ENCODE results near the gene UNC119. TPM values are rescaled to one million over a fixed set of nuclear protein-coding genes. Genes with fewer than 3 reads are reported as not detected.
"Not testable (repeated sequence)": the region's sequence is repeated elsewhere in the genome, so short reads cannot be mapped to it uniquely, and the experiment has no call there.

Gene UNC119
- total RNA-seq, 2 experiments from 2014 or later: 27.8 to 35.8 TPM

DNA sequence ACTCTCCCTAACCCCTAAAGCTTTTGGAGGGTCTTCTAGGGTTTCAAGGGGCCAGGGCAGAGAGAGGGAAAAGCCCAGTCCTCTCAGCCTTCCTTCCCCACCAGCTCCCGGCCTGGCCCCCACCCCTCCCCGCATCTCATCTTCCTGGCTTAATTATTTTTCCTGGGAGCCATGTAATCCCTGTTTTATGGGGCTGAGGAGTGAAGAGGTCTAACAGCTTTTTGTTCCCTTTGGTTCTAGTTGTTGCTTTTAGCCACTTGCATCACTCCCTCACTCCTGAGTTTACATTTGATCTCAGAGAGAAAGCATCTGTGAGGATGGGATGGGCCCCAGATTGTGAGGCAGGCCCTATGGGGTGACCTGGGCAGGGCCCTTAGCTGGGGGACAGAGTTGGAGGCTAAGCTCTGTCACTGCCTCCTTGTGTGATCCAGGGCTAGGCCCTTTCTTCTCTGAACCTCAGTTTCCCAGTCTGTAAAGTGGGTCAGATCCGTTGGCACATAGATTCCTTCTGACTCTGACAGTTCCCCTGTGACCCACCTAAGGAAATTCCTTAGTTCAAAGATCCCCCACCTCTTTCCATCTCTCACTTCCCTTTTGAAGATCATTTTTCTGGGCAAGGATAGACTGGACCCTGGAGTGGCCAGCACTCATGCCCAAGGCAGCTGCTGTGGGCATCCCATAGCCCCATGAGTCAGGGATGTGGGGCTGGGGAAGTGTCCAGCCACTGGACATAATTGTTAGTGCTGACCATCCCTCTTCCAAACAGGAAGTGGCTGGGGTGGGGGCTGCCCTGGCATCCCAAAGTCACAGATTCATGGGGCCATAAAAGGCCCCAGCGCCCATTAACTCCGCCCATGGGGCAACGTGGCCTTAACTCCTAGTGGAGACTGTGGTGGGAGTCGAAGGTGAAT is 20.1 kb downstream of the UNC119 start:
- POLR2A ChIA-PET: no interaction called here
- CTCF ChIA-PET: interaction anchor here (1.1 kb wide), 1 partner anchor 17 kb away, joined by 3 read pairs; no protein-coding TSS in a partner anchor

DNA sequence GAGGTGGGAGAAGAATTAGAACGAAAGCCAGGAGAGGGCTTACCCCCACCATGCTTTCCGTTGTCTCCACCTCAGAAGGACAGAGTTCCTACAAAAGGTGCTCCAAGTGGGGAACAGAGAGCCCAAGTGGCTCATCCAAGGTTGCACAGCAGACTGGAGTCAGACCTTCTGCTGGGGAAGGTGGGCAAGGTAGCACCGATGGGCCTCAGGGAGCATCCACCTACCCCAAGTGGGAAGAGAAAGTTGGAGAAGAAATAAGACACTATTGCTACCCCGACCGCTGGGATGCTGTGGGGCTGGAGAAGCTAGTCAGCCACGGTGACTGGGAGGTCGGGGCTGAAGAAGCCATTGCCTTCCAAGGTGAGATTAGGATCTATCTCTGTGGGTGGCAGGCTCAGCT is 21.5 kb downstream of the UNC119 start:
- ChIA-PET POLR2A (no interaction called here), CTCF (interaction anchor here (1.1 kb wide), 1 partner anchor 19 kb away, joined by 3 read pairs; no protein-coding TSS in a partner anchor)

DNA sequence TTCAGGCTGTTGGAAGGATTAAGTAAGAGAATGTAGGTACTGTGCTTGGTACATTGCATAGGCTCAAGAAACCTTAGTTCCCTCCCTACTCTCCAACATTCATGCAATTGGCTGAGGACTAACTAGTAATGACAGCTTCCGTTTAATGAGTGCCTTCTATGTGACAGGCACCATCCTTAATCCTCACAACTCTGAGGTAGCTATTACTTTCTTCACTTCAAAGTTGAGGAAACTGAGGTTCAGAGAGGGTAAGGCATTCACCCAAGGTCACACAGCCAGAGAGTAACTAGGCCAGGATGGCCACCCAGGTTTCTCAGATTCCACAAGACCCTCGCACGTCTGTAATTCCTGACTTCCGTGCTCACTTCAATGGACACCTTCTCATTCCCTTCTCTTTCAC is 22.2 kb downstream of the UNC119 start:
- CTCF ChIA-PET: interaction anchor here (0.7 kb wide), 1 partner anchor 10 kb away, joined by 3 read pairs; no protein-coding TSS in a partner anchor
- POLR2A ChIA-PET: no interaction called here

DNA sequence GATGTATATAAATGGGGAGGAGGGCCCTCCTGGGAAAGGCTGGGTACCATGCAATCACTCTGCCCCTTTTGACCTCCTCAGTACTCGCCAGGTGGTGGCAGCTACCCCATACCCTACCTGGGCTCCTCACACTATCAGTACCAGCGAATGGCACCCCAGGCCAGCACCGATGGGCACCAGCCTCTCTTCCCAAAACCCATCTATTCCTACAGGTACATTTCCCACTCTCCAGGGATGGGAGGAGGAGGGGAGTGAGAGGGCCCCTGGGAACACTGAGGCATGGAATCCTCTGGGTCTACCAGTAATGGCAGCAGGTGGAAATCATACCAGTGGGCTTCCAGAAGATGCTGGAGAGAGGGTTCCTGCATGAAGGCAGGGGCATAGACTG is 23.4 kb downstream of the UNC119 start:
- ChIA-PET CTCF (no interaction called here), POLR2A (no interaction called here)

DNA sequence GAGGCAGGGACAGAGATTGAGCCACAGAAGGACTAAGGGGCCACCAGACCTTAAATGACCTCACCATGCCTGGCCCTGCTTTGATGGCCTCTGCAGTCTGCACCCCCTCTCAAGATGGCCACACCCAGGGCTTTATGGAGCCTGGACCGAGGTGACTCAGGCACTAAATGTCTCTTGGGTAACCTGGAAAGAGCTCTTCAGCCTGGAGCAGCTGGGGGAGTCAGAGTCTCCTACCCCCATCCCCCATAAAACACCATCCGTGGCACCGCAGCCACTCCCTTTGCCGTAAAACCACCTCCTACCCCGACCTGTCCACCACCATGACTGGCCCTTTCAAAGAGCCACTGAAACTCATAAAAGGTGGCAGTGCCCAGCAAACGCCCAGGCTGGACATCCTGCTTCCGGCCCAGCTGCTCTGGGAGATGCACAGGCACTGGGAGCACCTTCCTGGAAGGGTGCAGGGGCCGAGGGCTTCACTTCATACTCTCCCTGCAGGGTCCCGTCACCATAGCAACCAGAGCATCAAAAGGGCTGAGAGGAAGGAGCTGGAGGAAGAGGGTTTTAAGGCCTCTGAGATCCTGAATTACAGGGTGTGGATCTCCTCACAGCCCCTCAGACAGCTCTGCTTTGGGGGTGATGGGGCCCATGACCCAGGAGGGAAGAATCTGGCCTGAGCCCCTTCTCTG is 24.0 kb downstream of the UNC119 start:
- ChIA-PET CTCF (no interaction called here), POLR2A (no interaction called here)

DNA sequence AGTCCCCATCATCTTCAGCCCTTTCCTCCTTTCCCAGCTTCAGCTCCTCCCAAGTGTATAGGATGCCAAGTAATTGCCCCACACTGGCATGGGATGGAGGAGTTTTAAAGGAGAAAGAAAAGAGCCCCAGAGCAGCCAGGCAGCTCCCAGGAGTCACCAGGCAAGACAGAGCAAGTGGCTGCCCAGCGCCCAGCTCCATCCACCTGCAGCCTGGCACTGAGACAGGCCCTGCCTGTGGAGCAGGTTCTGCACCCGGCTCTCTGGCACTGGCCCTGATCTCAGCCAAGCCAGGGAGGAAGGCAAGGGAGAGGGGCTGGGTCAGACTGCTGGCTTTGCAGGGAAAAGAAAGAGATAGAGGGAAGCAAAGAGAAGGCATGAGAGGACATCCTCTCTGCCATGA is 24.6 kb downstream of the UNC119 start:
- ChIA-PET CTCF (no interaction called here), POLR2A (no interaction called here)

DNA sequence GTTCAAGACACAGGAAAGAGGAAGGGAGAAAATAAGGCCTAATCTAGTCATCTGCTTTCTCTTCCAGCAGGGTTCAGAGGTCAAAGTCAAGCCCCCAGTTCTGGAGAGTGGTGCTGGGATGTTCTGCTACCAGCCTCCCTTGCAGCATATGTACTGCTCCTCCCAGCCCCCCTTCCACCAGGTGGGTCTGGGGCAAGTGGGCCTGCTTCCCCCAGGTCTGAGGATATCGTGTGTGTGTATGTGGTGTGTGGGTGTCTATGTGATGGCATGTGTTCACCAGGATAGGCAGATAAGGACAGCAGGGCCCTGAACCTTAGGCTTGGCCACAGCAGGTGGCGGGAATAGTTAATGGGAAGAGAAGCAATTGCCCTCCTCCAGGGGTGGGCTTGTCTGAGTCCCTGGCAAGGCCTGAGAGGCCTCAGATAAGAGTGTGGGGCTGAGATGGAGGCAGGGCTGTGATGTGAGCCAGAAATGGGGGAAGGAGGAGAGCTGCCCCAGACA is 25.2 kb downstream of the UNC119 start:
- CTCF ChIA-PET: interaction anchor here (0.7 kb wide), 1 partner anchor 18 kb away, joined by 3 read pairs; no protein-coding TSS in a partner anchor
- POLR2A ChIA-PET: no interaction called here

DNA sequence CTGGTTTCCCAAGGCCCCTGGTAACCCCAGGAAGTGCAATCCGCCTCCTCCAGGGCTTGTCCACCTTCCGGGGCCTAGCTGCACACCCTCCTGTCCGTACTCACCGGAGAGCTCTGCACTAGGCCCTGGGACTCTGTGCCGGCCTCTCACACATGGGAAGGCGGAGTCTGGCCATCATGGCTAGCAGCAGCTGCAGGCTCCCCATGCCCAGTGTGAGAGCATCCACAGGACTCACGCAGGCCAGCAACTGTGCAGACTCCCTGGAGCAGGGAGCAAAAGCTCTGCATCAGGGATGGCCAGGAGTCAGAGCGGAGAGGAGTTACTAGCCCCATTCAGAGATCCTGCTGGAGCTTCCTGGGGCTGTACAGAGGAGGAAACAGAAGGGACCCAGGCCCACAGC is 26.0 kb downstream of the UNC119 start:
- POLR2A ChIA-PET: no interaction called here

DNA sequence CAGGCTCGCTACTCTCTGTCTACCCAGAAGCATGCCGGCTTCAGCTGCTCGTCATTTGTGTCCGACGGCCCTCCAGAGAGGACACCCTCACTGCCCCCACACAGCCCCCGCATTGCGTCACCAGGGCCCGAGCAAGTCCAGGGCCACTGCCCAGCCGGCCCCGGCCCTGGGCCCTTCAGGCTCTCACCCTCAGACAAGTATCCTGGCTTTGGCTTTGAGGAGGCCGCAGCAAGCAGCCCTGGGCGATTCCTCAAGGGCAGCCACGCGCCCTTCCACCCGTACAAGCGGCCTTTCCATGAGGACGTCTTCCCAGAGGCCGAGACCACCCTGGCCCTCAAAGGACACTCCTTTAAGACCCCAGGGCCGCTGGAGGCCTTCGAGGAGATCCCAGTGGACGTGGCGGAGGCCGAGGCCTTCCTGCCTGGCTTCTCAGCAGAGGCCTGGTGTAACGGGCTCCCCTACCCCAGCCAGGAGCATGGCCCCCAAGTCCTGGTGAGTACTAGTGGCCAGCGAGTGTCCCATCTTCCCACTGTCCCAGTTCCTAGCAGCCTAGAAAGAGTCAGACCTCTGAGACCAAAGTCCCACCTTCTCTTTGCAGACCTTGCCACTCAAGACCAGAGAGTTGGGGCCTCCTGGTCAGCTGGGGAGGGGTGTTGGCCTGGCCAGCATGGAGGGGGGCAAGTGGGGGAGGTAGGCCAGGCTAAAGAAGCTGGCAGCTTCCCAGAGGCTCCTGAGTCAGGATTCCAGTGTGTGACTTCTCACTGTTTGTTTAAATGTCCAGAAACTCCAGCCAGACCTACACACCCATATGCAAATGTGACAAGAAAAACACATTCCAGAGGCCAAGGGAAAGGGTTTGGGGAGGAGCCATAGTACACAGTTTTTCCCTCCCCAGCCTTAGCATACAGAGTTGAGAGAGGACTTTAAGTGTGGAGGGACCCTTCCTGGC is 27.7 kb downstream of the UNC119 start:
- POLR2A ChIA-PET: no interaction called here

More for the DNA sequence above, 26.0 kb downstream of the UNC119 start:
- CTCF ChIA-PET: no interaction called here

DNA sequence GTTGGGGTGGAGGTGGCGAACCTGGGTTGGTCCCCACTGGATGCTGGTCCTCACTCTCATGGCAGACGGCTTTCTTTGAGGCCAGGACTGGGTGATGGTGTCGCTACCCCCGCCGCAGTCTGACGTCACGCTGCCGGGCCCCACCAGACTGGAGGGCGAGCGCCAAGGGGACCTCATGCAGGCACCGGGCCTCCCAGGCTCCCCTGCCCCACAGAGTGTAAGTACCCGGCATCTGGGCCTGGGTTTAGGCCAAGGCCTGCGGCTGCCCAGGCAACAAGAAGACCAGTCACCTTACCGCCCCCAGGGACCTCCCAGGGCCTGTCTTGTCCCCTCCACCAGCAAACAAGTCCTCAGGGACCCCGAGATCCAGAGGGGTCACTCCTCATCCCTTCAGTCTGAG is 28.5 kb downstream of the UNC119 start:
- CTCF ChIA-PET: no interaction called here
- POLR2A ChIA-PET: no interaction called here

More for the DNA sequence above, 27.7 kb downstream of the UNC119 start:
- CTCF ChIA-PET: no interaction called here

DNA sequence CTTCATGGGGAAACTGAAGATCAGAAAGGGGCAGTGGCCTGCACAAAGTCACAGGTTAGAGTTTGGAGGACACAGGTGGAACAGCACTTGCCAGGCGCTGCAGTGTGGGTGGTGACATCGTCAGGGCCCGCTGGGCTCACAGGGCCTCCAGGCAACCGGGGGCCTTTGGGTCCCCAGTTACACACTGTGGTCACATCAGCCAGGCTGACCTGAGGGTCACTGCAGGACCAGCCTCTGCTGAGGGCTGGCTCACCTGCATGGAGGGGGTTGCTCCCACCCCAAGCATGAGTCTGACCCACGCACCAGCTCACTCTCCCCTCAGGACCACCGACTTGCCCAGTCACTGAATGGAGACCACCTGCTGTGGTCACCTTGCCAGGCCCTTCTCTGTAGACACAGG is 29.2 kb downstream of the UNC119 start:
- CTCF ChIA-PET: no interaction called here
- POLR2A ChIA-PET: no interaction called here

DNA sequence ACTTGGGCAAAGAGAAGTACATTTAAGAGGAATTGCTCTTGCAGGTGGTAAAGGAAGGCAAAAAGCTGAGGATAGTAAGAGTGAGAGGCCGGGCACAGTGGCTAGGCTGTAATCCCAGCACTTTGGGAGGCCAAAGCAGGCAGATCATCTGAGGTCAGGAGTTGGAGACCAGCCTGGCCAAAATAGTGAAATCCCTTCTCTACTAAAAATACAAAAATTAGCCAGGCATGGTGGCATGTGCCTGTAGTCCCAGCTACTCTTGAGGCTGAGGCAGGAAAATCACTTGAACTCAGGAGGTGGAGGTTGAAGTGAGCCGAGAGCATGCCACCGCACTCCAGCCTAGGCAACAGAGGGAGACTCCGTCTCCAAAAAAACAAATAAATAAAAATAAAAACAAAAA is 30.1 kb downstream of the UNC119 start:
- POLR2A ChIA-PET, CTCF ChIA-PET: not testable (repeated sequence)

DNA sequence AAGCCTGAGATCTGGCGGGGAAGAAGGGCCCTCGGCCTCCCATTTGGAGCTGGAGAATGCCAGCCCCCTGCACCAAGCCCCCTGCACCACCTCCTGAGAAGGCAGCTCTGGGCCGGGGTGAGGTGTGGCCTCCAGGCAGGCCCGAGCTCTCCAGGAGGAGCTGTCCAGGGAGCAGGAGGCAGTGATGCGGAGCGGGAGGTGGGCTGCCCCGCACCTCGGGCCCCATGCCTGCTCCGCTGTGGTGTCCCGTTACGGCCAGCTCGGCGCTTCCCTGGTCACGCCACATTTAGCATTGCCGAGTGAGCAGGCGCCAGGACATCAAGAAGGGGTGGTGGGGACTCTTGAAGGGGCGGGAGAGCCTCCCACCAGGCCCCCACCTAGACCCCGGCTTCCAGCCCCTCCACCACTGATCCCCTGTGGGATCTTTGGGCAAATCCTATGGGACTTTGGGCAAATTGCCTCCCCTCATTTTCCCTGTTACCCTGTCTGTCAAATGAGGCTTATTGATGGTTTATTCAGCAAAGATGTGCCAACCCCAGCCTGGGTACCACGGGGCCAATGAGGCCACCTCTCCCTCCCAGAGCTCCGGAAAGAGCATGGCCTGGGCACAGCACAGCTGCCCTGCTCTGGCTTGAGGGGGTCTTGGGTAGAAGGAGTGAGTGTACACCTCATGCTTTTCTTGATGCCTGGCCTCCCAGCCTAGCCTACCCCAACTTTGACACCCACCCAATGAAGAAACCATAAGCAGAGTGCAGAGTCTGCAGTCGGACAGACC is 30.9 kb downstream of the UNC119 start:
- ChIA-PET CTCF (no interaction called here), POLR2A (no interaction called here)

DNA sequence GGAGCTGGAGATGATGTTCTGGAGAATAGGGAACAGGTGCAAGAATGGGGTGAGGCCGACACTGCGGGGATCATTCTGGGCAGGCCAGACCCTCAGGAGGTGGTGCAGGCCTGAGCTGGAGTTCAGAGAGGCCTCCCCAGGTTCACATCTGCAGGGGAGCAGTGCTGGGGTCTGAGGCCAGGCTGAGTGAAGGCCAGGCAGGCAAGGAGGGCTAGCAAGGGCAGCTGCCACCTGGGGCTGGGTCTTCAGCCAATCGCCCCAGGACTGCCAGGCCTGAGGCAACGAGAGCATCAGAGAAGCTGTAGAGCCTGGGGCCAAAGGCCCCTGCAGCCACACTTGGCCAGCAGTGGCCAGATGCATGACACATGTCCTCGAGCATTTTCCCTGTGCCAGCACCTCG is 31.7 kb downstream of the UNC119 start:
- POLR2A ChIA-PET: no interaction called here
- CTCF ChIA-PET: no interaction called here

DNA sequence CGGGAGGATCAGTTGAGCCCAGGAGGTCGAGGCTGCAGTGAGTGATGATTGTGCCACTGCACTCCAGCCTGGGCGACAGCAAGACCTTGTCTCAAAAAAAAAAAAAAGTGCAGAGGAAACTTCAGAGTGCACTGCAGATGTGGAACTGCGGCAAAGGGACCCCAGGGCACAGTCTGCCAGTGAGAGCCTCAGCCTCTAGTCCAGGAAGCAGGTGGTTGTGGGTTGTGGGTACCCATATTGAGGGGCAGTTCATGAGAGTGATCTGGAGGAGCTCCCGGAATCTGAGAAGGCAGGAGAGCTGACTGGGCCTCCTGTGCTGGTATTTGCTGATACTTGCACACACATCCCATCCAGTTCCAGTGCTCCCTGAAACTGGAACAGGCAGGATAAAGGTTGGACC is 33.2 kb downstream of the UNC119 start:
- POLR2A ChIA-PET: interaction anchor here (0.7 kb wide), 1 partner anchor 319 kb away, joined by 3 read pairs; no protein-coding TSS in a partner anchor
- CTCF ChIA-PET: no interaction called here

DNA sequence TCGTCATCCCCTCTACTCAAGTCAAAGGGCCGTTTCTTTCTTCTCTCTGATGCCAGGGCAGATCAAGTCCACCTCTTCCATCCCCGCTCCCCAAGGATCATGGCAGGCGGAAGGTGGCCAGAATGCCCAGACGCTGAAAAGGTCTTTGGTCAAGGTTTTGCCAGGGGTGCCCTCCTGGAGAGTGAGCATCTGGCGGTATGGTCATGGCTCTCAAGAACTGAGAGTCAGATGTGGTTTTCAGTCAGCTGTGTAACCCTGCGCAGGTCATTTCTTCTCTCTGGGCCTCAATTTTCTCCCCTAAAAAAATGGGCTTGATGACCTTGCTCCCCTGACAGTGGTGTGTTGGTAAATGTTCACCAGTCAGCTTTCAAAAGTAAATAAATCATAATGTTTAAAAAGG is 33.8 kb downstream of the UNC119 start:
- CTCF ChIA-PET: no interaction called here
- POLR2A ChIA-PET: no interaction called here

DNA sequence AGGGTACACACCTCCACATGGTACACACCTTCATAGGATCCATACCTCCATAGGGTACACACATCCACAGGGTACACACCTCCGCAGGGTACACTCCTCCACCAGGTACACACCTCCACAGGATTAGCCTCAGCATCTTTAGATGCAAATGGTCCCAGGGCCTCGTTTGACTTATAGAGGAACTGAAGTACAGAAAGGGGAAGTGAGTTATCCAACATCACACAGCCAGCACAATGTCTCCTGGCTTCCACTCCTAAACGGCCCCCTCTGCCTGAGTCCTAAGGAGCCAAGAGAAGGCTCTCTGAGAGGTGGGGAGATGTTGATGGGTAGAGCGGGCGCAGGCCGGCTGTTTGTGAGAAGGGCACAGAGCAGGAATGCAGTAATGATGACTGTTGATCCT is 34.3 kb downstream of the UNC119 start:
- POLR2A ChIA-PET: no interaction called here
- CTCF ChIA-PET: no interaction called here

DNA sequence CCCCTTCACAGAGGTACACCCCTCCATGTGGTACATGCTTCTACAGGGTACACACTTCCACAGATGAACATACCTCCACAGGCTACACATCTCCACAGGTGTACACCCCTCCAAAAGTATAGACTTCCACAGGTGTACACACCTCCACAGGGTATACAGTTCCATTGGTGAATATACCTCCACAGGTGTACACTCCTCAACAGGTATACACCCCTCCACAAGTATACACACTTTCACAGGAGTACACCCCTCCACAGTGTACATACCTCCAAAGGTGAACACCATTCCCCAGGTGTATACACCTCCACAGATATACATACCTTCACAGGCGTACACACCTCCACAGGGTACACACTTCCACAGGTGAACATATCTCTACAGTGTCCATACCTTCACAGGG is 36.9 kb downstream of the UNC119 start:
- ChIA-PET CTCF (no interaction called here), POLR2A (no interaction called here)

DNA sequence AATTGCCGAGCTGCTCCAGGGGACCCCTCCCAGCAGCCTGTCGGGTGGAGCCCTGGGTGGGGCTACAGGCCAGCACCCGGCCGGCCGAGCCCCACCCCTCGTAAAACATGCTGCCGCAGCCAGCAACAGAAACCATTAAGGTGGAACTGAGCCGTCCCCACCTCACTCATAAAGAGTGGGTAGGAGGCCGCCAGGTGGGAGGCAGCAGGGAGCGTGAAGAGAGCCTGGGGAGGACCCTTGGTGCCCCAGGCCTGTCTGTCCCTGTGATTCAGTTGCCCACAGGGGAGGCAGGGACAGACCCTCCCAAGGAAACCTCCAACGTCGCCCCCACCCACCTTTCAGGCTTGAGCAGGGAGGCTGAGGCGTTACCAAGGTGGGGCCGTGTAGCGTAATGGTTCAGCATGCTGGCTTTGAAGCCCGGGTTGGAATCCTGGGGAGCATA is 37.8 kb downstream of the UNC119 start:
- CTCF ChIA-PET: no interaction called here
- POLR2A ChIA-PET: no interaction called here
